ENCODE results near the gene LY6G6F.

- TF ChIP-seq POLR2A (IDR thresholded peaks at IDR 0.05): no peak
- TF ChIP-seq, protein P1, sequence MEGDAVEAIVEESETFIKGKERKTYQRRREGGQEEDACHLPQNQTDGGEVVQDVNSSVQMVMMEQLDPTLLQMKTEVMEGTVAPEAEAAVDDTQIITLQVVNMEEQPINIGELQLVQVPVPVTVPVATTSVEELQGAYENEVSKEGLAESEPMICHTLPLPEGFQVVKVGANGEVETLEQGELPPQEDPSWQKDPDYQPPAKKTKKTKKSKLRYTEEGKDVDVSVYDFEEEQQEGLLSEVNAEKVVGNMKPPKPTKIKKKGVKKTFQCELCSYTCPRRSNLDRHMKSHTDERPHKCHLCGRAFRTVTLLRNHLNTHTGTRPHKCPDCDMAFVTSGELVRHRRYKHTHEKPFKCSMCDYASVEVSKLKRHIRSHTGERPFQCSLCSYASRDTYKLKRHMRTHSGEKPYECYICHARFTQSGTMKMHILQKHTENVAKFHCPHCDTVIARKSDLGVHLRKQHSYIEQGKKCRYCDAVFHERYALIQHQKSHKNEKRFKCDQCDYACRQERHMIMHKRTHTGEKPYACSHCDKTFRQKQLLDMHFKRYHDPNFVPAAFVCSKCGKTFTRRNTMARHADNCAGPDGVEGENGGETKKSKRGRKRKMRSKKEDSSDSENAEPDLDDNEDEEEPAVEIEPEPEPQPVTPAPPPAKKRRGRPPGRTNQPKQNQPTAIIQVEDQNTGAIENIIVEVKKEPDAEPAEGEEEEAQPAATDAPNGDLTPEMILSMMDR (IDR thresholded peaks at IDR 0.05): no peak
These were observed 16.2 kb upstream of the LY6G6F start for GRCh38 chr6:31690231-31691077.
